NCI-H128 (cell line): ENCODE data around the gene SYNGAP1.

Source experiments
- DNase-seq: peaks from one replicate; lab custom pipeline; 2025; ENCODE audit not compliant: unreplicated experiment; lab: John Stamatoyannopoulos, UW

The SYNGAP1 gene

DNA sequence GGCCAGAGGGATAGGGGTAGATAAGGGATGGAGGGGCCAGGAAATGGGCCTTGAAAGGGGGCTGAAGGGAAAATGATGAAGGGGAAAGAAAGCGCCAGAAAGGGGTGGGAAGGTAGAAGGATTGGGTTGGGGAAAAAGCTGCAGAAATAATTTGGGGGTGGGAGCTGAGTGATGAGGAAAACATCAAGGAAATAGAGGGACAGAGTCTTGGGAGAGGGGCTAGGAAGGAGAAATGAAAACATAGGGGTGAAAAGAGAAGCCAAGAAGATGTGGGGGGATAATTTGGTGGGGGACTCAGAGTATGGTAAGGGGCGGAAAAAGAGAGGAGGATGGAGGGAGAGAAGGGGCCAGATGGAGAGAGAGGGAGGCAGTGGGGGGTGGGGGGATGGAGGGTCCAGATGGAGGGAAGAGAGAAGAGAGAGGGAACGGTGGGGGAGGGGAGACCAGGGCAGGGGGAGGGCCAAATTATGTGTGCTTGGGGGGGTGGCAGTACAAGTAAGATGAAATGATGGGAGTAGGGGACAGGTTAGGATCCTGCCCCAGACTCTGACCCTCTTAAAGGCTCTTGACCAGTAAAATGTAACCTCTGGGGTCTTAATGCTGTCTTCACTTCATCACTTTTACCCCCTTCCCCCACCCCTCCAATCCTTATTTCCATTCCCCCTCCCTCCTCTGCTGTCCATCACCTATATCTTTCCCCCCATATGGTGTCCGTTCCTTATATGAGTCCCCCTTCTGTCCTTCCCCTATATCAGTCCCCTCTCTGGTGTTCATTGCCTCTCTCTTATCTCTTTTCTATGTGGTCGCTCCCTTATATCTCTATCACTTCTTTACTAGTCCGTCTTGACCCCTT lies 852 bp downstream of the SYNGAP1 start:
- DNase-seq = no peak

DNA sequence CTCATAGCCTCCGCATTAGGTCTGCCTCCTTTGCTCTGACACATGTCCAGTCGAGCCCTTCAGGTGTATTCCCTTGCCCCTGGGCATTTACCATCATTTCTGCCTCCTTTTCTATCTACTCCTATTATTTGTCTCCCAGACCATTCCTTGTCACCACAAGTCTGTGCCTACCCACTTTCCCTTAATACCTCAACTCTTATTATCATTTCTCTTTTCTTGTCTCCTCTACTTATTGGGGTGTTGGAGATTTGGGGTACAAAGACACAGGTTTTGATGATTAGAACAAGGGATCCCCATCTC lies 1.4 kb downstream of the SYNGAP1 start:
- no peak for DNase-seq

DNA sequence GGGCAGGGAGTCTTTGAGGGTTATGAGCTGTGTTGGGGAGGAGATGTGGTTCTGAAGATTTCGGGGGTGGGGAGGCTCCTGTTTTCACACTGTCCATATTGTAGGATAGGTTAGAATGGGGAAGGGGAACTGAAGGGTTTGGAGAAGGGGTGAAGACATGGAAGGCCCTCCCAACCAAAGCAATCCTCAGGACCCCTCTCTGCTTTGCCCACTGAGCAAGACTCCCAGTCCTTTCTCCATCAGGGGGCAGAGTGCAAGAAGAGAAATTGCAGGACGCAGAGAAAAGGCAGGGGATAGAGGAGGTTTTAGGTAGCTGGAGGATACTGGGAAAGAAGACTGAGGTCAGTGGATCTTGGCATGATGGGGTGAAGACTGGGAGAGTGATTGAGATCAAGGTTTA lies 3.9 kb downstream of the SYNGAP1 start:
- DNase-seq = no peak

DNA sequence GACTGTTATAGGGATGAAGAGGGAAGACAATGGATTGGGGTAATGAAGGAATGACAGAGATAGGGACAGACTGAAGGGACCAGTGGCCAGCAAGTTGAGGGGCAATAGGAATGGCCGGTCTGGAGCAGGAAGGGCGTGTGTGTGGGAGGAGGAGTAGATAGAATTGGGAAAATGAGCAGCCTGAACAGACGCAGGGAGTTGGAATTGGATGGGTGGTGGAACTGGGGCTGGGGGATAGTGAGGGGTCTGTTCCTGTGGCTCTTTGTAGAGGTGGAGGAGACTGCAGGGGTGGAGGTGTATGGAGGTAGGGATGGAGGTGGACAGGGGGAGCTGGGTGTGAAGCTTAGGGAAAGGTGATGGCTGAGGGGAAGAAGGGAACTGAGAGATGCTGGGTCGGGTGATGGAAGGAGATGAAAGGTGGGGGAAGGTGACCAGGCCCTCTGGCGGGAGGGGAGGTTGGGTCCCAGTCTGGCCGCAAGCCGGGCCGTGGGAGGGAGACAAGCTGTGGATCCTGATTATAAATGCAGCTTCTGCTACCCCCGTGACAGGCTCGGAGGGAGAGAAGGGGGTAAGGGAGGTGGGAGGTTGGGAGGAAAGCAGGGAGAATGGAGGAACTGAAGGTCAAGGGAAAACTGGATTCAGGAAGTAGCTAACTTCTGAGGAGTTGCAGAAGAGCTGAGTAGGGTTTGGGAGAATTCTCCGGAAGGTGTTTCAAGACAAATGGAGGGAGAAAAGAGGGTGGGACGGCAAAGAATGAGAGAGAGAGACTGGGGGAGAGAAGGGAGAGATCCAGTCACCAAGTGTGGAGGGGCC lies 5.2 kb downstream of the SYNGAP1 start:
- DNase-seq = no peak

DNA sequence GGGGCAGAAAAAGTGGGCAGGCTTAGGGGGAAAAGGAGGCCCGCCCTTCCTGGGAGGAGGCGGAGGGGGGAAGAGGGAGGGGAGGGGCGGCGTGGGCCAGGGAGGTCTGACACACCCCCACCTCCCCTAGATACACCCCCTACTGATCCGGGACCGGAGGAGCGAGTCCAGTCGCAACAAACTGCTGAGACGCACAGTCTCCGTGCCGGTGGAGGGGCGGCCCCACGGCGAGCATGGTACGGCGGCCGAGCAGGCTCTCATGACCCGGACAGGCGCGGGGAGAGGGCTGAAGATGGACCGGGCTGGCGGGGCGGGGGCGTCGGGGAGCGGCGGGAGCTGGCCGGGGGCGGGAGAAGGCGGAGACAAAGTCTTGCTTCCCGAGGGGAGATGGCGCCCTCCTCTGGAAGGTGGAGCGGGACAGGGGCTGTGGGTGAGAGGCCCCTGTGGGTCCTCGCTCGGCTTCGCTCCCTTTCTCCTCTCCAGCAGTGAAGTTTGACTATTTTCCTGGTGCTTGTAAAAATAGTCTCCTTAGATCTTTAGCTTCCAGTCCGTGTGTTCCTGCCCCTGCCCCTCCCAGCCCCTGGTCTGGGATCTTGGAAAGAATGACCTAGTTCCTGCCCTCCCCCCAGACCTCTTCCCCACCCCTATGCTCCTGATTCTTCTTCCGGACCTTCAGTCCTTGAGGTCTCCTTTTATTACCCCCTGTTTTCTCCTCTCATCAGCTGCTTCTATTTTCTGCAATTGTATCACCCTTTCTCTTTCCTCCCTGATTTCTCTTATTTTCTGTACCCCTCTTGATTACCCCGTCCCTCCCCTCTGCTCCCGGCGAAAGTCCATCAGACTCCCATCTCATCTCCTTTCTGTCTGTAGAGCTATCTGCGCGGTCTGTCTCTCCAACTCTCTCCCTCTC lies 6.1 kb downstream of the SYNGAP1 start:
- peak; percentile 43 for DNase-seq

DNA sequence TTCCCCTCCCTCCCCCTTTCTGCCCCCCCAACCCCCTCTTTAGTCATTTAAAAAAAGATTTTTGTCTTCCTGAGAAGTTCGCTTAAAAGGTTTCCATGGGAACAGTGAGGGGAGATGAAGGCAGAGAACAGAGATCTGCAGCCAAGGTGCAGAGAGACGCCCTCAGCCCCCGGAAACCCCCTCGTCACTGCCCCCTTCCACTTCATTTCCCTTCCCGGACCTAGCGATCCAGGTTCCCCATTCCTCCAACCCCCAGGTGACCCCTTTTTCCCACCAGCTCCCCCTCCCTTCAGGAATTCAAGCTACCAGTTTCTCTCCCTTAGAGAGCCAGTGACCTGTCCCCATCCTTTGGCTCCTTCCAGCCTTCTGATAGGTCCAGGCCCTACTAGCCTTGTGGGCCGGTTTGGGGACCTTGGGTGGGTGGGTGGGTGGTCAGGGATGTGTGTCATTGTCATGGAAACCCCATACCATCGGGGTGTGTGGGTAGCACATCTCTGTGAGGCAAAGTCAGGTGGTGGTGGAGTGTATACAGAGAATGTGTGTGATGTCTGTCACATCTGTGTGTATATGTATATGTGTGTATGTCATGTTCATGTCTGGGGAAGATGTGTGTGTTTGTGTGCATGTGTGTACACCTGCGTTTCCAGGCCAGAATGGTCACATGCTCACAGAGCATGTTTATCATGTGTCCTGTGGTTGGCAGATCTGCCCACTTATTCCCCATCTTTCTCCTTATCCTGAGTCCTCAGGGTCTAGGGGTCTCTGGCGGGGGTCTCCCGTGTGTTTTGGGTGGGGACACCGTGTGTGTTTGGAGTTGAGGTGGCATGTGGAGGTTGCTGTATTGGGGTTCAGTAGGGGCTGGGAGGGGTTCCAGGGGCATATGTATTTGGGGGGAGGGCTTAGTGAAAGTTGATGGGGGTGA lies 7.0 kb downstream of the SYNGAP1 start:
- DNase-seq = no peak

DNA sequence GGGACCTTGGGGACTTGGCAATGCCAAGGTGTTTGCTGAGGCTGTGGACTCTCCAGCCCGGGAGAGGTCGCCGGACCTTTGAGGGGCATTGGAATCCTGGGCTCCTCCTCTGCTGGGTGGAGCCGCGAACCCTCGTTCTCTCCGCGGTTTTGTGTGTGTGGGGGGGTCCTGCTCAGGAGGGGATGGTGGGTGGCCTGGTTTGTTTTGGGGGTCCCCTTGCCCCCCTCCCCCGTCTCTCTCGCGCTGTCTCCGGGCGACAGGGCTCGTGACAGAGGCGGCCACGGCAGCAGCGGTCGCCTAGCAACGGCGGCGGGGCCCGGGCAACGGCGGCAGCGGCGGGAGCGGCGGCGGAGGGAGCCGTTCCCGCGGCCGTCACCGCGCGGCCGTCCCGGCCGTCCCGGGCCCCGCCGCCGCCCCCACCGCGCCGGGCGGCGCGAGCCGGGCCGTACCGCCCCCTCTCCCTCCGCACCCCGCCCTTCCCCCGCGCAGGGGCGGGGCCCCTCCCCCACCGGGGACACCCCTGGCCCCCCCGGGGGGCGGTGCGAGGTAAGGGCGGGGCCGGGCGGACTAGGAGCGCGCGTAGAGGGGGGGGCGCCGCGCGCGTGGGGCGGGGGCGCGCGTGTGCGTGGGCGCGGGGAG lies 7.8 kb downstream of the SYNGAP1 start:
- DNase-seq = no peak

DNA sequence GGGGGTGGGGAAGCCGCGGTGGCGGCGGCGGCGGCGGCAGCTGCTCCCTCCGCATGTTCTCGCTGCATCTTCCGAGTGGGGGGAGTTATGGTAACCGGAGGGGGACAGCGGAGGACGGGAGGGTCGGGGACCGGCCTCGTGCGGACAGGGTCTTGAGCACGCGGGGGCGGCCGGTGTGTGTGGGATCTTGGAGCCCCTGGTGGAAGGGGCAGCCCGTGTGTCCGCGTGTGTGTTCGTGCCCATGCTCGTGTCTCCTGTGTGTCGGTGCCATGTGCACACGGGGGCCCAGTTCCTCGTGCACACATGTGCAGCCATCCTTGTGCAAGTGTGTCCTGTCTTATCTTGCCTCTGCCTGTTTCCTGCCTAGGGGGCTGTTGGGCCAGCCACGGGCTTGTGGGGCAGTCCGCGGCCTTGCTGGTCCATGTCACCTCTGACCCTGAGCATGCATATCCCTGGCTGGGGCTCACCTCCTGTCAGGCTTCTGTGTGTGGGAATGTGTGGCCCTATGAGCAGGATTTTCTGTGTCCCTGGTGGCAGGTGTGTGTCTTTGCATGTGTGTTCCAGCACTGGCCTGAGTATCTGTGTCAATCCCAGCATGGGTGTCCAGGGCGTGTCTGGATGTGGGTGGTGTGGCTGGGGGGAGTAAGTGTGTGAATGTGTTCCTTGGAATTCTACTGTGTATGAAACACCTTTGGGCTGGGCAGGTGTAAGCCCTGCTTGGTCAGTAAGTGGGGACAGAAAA lies 8.5 kb downstream of the SYNGAP1 start:
- no peak for DNase-seq

DNA sequence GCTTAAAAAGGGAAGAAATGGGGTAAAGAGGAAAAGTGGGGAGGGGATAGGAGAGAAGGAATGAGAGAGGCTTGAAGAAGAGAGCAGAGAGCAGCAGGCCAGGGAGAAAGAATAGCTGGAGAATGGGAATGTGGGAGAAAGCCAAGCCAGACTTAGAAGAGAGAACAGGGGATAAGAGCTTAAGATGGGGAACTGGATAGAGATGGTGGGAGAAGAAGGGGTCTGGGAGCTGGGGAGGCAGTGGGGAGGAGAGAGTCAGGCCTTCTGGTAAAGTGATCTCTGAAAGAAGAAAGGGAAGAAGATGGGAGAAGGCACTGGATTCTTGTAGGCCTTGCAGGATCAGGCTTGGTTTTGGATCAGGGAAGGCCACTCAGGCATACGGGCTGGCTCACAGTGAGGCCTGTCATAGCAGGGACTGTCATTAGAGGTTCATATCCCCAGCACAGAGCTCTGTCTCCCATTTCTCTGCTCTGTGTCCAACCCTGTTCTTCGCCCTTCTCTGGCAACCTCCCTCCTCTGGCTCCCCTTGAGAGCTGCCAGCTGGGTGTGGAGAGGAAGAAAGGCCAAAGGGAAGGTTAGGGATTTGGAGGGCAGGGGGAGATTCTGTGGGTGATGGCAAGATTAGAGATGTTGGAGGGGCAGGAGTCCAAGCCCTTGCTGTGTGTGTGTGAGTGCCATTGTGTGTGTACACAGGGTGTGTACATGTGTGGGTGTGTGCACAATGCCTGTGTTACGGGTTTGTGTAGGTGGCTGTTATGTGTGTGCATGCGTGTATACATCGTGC lies 9.3 kb downstream of the SYNGAP1 start:
- no peak for DNase-seq

DNA sequence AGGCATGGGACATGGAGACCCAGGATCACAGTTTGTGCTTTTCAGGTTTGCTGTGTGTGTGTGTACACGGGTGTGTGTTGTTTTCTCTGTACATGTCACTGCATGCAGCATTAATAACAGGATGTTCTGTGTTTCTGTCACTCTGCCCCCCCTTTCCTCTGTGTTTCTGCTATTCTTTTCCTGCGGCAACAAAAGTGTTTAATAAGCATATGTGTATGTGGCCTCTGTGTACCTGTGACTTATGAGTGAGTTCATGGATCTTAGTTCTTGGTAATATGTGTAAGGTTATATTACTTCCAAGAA lies 9.8 kb downstream of the SYNGAP1 start:
- no peak for DNase-seq

DNA sequence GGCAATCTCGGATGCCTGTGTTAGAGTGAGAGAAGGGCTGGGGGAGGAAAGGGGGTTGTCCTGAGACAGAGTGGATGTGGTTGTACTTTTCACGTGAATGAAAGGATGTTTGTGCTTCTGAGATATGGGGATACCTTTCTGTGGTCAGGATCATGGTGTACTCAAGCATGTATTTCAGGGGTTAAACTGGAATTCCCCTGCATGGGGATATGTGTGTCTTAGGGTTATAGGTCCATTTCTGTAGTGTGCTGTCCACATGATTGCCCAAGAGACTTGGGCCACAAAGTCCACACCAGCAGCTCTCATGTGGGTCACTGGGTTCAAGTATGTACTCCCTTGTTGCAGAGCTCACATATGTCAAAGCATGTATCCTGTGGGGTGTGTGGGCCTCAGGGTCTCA lies 10.5 kb downstream of the SYNGAP1 start:
- no peak for DNase-seq

DNA sequence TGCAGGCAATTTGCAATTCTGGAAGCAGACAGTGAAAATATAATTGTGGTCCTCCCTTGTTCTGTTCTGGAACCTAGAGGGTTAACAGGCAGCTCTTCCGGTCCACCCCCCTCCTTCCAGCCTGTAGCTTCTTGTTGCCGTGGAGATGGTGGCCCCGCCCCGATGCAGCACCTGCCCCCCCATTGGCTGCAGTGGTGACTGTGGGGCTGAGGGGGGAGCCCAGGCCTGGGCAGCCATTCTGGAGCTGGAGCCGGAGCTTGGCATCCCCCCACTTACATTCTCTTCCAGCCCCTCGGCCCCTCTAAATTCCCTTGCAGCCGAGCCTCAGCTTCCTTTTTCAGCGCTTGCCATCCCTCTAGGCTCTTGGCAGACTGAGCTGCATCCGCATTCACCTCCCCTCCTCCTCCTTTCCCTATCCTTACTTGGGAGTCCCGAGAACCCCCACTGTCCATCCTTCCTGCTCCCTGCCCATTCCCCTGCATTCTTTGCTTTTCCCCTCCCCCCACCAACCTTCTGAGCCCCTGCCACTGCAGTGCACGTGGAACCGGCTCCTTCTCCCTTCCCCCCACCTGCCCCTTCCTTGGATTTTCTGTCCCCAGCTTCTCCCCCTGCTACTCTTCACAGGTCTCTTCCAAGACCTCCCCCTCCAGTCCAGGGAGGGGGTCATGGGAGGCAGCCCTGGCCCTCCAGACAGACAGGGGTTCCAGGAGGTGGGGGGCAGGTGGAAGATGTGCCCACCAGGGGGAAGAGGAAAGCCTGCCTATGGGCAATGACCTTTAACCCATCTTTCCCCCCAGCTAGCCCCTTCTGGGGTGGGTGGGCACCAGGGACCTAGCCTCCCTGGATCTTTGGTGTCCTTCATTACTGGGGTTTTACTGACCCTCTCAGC lies 11.4 kb downstream of the SYNGAP1 start:
- no peak for DNase-seq

DNA sequence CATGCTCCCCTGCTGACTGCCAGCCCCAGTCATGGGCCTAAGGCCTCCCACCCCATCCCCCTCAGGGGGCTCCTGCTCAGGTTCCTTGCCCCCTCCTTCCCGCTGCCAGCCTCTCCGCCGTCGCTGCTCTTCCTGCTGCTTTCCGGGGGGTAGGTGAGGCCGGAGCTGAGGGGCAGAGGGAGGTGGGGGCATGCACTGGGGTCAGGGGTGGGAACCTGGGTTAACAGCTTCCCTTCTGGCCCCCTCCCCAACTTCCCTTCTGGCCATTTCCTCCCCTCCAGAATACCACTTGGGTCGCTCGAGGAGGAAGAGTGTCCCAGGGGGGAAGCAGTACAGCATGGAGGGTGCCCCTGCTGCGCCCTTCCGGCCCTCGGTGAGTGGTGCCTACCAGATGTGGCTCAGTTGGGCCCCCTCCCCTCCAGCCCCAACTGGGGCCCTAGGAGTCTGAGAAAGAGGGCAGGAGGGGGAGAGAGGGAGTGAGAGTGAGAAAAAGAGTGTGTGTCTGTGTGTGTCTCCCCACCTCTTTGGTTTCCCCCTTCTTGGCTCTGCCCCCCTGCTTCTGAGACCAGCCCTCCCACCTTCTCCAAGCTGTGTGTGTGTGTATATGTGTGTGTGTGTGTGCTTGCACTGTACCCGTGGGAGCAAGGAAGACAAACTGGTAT lies 12.1 kb downstream of the SYNGAP1 start:
- no peak for DNase-seq

DNA sequence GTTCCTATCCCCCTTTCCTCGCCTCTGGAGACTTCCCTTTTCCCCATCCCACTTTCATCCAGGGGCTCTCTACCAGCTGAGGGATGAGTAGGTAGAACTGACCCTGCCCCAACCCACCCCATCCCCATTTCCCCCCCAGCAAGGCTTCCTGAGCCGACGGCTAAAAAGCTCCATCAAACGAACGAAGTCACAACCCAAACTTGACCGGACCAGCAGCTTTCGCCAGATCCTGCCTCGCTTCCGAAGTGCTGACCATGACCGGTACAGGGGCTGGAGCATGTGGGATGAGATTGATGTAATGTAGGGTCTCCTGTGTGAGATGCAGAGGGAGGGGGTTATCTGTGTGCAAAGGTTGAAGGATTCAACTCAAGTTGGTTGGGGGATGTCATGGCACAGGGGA lies 12.7 kb downstream of the SYNGAP1 start:
- no peak for DNase-seq

DNA sequence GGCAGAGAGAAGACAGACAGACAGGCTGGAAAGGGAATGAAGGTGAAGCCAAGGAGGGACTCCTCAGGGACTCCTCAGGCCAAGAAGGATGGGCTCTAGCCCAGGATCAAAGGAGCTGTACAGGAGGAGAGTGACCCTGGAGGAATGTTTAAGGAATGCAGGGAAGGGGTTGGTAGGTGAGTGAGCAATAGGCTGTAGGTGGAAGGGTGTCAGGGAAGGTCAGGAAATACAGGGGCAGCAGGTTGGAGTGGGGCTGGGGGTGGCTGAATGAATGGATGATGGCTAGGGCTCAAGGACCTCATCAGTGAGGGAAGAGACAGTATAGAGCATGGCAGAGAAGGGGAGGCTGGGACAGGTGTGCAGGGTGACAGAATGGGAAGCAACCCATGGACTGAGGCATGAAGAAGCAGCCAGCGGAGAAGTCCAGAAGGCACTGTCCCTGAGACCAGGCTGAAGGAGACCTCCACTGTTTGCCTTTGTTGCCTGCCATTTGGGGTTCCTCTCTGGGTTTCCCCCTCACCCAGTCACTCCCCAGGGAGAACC lies 13.2 kb downstream of the SYNGAP1 start:
- no peak for DNase-seq

DNA sequence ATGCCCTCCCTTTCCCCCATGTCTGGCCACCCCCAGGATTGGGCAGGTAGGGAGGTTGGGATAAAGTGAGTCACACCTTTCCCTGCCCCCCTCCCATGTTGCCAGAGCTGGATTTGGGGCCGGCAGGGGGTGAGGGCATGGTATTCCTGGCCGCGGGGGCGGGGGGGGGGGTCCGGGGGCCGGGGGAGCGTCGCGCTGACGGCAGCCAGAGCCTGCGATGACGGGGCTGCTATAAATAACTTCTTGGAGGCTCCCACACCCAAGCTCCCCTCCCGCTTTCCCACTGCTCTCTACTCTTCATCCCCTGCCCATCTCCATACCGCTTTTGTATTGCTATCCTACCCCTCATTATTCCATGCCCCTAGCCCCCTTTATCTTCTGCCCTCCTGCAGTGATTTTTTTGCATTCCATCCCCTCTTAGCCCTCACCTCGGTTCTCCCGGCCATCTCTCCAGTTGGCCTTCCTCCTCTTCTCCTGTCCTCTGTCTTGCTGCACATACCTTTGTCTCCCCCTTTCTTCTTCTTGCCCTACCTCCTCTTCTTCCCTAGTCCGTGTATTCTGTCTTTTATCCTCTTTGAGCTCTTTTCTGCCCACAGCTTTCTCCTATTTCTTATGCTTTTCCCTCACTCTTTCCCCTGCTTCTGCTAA lies 13.8 kb downstream of the SYNGAP1 start:
- no peak for DNase-seq
